Measurements from ENCODE around the gene DRC7.

Gene DRC7

GRCh38 chr16:57753448-57754353, 59.1 kb downstream of the DRC7 start:
- no peak for DNase-seq

GRCh38 chr16:57754354-57755060, 59.9 kb downstream of the DRC7 start:
- no peak for DNase-seq

- no peak for DNase-seq
Measured at GRCh38 chr16:57755061-57755684, 60.6 kb downstream of the DRC7 start.

- no peak for DNase-seq
Measured at GRCh38 chr16:57755726-57756423, 61.3 kb downstream of the DRC7 start.

- DNase-seq = no peak
Measured at GRCh38 chr16:57756424-57757325, 62.1 kb downstream of the DRC7 start.

- DNase-seq = peak; percentile 62
Measured at GRCh38 chr16:57757326-57757786, 62.8 kb downstream of the DRC7 start.

- DNase-seq = no peak
Measured at GRCh38 chr16:57757883-57758282, 63.3 kb downstream of the DRC7 start.

- DNase-seq = no peak
Measured at GRCh38 chr16:57758331-57759117, 63.9 kb downstream of the DRC7 start.

- DNase-seq = no peak
Measured at GRCh38 chr16:57759131-57759530, 64.5 kb downstream of the DRC7 start.

GRCh38 chr16:57759541-57760356, 65.1 kb downstream of the DRC7 start:
- DNase-seq = no peak

- no peak for DNase-seq
Measured at GRCh38 chr16:57760357-57761160, 66.0 kb downstream of the DRC7 start.

- DNase-seq = no peak
Measured at GRCh38 chr16:57761301-57761700, 66.7 kb downstream of the DRC7 start.

- no peak for DNase-seq
Measured at GRCh38 chr16:57761957-57762356, 67.4 kb downstream of the DRC7 start.

- no peak for DNase-seq
Measured at GRCh38 chr16:57762365-57763040, 67.9 kb downstream of the DRC7 start.

GRCh38 chr16:57763285-57764005, 68.8 kb downstream of the DRC7 start:
- no peak for DNase-seq

GRCh38 chr16:57764006-57764340, 69.4 kb downstream of the DRC7 start:
- no peak for DNase-seq

- no peak for DNase-seq
Measured at GRCh38 chr16:57764341-57765159, 69.9 kb downstream of the DRC7 start.
